ENCODE results near the gene LYPD6. TPM values are rescaled to one million over a fixed set of nuclear protein-coding genes. Genes with fewer than 3 reads are reported as not detected.

Gene LYPD6
- total RNA-seq, 1 experiment from 2014 or later: 1.4 TPM

DNA sequence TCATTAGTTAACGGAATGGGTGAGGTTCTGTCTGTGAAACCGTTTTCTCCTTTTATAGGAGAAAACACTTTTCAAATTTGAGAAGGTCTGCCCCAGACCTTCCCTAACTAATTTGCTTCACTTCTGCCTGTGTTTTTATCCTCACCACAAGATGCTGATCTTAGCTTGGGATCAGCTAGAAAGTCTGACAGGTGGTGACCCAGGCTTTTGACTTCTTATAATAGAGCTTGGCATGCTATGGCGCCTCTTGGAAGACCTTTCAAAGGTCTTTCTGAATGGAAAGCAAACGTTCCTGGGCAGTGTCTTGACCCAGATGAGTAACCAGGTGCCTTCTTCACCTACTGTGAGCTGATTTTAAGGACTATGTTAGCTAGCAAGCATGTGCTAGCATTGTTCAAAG, 91.4 kb downstream of the LYPD6 start:
- H3K36me3 ChIP-seq: no peaks in the 10 kb centered on the region
- H3K9me3 ChIP-seq: no peaks in the 10 kb centered on the region
- DNase-seq: no peak
- no peaks in the 10 kb centered on the region for H3K27me3 ChIP-seq
- H3K4me3 ChIP-seq: no peak overlapping the region

DNA sequence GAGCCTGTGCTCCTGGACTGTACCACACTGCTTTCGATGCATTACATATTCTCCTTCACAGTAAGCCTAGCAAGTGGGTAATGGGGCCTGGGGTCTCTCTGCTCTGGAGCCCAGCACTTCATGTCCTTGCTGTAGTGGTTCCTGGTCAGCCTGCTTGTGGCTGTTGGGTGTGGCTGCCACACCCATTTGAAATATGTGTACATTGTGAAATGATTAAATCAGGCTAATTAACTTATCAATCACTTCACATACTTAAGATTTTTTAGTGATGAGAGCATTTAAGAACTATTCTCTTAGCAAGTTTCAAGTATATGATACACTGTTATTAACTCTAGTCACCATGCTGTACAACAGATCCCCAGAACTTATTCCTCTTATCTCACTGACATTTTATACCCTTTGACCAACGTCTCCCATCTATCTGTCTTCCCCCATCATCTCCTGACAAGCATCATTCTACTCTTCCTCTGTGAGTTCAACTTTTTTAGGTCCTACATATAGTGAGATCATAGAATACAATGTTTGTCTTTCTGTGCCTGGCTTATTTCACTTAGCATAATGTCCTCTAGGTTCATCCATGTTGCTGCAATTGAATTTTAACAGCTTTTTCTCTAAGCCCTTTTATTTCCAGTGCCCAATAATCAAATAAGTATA, 92.1 kb downstream of the LYPD6 start:
- DNase-seq: peak; percentile 29
- Histone ChIP-seq H3K36me3 (no peaks in the 10 kb centered on the region), H3K4me3 (no peak overlapping the region), H3K9me3 (no peaks in the 10 kb centered on the region), H3K27me3 (no peaks in the 10 kb centered on the region)

- Histone ChIP-seq H3K36me3 (no peaks in the 10 kb centered on the region), H3K4me3 (no peak overlapping the region), H3K27me3 (no peaks in the 10 kb centered on the region), H3K9me3 (no peaks in the 10 kb centered on the region)
- no peak for DNase-seq
Measured at GRCh38 chr2:149422991-149423338, 92.6 kb downstream of the LYPD6 start.

- Histone ChIP-seq H3K27me3 (no peaks in the 10 kb centered on the region), H3K4me3 (no peak overlapping the region), H3K9me3 (no peaks in the 10 kb centered on the region), H3K36me3 (no peaks in the 10 kb centered on the region)
- DNase-seq: no peak
Measured at GRCh38 chr2:149423630-149424029, 93.2 kb downstream of the LYPD6 start.

DNA sequence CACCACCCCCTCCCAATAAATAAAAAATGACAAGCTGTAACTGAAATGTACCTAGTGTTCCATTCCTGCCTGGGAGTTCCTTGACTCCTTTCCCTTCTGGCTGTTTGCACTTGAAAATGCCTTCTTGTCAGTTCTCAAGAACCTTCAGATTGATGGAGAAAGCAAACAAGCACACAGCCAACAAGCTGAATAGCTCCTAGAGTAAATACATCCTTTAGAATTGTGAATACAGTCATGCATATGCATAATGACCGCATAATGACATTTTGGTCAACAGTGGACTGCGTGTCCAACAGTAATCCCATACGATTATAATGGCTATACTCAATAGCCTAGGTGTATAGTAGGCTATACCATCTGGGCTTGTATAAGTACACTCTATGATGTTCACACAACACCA, 97.0 kb downstream of the LYPD6 start:
- Histone ChIP-seq H3K36me3 (no peaks in the 10 kb centered on the region), H3K27me3 (no peaks in the 10 kb centered on the region), H3K9me3 (no peaks in the 10 kb centered on the region), H3K4me3 (no peak overlapping the region)
- no peak for DNase-seq

- H3K36me3 ChIP-seq: no peaks in the 10 kb centered on the region
- no peak for DNase-seq
- no peak overlapping the region for H3K4me3 ChIP-seq
- H3K27me3 ChIP-seq: no peaks in the 10 kb centered on the region
- H3K9me3 ChIP-seq: no peaks in the 10 kb centered on the region
Measured at GRCh38 chr2:149428783-149429182, 98.4 kb downstream of the LYPD6 start.

DNA sequence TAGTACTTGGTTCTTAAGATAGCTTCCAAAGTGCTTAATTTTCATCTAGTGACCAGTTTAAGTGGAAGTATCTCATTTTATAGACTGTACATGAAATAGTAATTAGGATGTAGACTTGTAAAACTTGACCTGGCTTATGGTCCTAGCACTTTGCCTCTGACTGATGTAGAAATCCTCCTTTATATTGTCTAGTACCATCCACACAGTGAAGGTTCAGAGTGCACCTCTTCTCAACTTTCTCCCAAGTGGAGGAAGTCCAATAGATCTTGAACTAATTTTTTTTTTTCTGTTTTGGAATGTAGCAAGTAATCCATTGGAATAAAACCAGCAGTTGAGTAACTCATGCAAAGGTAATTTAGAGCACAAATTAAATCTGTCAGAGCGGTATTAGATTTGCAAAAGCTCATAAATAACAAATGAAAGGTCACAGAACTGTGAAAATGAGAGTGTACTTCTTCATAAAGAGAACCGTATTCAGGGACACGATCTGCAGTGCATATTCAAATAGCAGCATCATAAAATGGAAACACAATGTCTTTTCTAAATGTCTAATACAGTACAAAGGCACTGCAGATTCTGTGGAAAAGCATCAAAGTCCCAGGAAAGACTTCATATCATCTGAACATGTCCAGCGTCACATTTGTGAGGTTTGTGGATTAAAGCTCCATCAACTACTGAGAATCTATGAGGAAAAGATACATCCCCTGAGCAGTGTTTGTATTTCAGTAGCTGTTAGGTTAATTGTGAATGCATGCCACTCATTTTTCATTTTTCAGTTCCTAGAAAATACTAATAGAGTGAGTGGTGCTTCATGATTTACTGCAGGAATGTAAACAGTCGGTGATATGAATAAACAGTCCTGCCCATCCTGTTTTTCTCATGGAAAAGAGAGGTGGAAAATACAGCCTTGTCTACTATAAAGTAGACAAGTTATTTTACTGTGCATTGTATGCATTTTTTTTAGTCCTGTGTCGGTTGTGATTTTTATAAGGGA, 100.7 kb downstream of the LYPD6 start:
- Histone ChIP-seq H3K9me3 (no peaks in the 10 kb centered on the region), H3K27me3 (no peaks in the 10 kb centered on the region), H3K36me3 (no peaks in the 10 kb centered on the region), H3K4me3 (no peak overlapping the region)
- DNase-seq: no peak

- H3K36me3 ChIP-seq: no peaks in the 10 kb centered on the region
- no peaks in the 10 kb centered on the region for H3K27me3 ChIP-seq
- no peak overlapping the region for H3K4me3 ChIP-seq
- H3K9me3 ChIP-seq: no peaks in the 10 kb centered on the region
- no peak for DNase-seq
Measured at GRCh38 chr2:149438330-149438960, 108.1 kb downstream of the LYPD6 start.

GRCh38 chr2:149441255-149441654, 110.9 kb downstream of the LYPD6 start:
- no peaks in the 10 kb centered on the region for H3K27me3 ChIP-seq
- H3K9me3 ChIP-seq: no peaks in the 10 kb centered on the region
- no peak overlapping the region for H3K4me3 ChIP-seq
- DNase-seq: no peak
- no peaks in the 10 kb centered on the region for H3K36me3 ChIP-seq

DNA sequence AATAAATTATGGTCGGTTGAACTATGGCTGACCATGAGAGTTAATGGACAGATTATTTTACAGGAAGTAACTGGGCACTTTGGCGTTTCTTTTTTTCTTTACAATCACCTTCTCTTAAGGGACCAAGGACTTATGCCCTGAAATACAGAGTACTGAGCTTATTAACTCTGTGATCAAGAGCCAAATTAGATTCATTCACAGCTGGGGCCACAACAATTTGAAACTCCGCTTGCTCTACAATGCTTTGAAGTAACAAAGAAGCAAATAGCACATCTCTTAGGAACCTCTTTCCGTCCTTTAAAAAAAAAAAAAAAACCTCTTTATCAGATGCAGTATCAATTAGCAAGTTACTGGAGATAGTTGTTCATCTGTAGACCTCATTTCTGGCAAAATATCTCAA, 112.0 kb downstream of the LYPD6 start:
- Histone ChIP-seq H3K9me3 (no peaks in the 10 kb centered on the region), H3K27me3 (no peaks in the 10 kb centered on the region), H3K36me3 (no peaks in the 10 kb centered on the region), H3K4me3 (no peak overlapping the region)
- DNase-seq: no peak

DNA sequence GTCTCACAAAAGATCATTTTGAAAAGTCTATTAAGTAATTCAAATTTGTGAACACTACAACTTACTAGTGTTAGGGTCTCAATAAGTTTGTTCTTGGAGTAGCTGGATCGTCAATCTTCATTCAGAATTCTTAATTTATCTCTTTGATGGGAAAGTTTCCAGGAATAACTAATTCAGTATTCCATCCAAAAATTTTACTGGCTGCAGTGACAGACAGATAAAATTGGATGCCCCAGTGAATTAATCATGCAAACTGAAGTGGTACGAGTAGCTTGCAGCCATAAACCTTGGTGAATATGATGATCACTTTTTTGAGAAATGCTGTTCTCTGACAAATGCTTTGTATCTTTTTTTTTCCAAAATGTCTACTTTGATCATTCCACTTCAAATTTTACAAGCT, 112.8 kb downstream of the LYPD6 start:
- H3K4me3 ChIP-seq: no peak overlapping the region
- no peaks in the 10 kb centered on the region for H3K9me3 ChIP-seq
- no peaks in the 10 kb centered on the region for H3K27me3 ChIP-seq
- no peaks in the 10 kb centered on the region for H3K36me3 ChIP-seq
- no peak for DNase-seq

- Histone ChIP-seq H3K9me3 (no peaks in the 10 kb centered on the region), H3K27me3 (no peaks in the 10 kb centered on the region), H3K4me3 (no peak overlapping the region), H3K36me3 (no peaks in the 10 kb centered on the region)
- no peak for DNase-seq
Measured at GRCh38 chr2:149446748-149447147, 116.4 kb downstream of the LYPD6 start.

GRCh38 chr2:149448315-149448714, 117.9 kb downstream of the LYPD6 start:
- Histone ChIP-seq H3K27me3 (no peaks in the 10 kb centered on the region), H3K9me3 (no peaks in the 10 kb centered on the region), H3K4me3 (no peak overlapping the region), H3K36me3 (no peaks in the 10 kb centered on the region)
- no peak for DNase-seq

- no peak for DNase-seq
Measured at GRCh38 chr2:149449017-149449416, 118.6 kb downstream of the LYPD6 start.

GRCh38 chr2:149451417-149452165, 121.2 kb downstream of the LYPD6 start:
- DNase-seq: no peak
- H3K9me3 ChIP-seq: no peaks in the 10 kb centered on the region
- no peaks in the 10 kb centered on the region for H3K27me3 ChIP-seq
- no peak overlapping the region for H3K4me3 ChIP-seq
- H3K36me3 ChIP-seq: no peaks in the 10 kb centered on the region

More at GRCh38 chr2:149449017-149449416, 118.6 kb downstream of the LYPD6 start:
- Histone ChIP-seq H3K36me3 (no peaks in the 10 kb centered on the region), H3K27me3 (no peaks in the 10 kb centered on the region), H3K4me3 (no peak overlapping the region), H3K9me3 (no peaks in the 10 kb centered on the region)

DNA sequence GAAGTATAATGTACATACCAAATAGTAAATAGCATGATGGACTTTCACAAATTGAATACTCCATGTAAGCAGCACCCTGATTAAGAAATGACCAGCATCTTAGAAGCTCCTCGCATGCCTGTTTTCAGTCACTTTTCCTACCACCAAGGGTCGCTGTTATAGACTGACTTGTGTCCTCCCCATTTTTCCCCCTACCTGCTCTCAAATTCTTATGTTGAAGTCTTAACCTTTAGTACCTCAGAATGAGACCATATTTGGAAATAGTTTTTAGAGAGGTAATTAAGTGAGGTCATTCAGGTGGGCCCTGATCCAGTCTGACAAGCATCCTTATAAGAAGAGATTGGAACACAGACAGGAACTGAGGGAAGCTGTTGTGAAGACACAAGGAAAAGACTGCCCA, 125.9 kb downstream of the LYPD6 start:
- H3K36me3 ChIP-seq: no peaks in the 10 kb centered on the region
- no peak for DNase-seq
- H3K4me3 ChIP-seq: no peak overlapping the region
- H3K9me3 ChIP-seq: peaks cover under 1% of the 10 kb centered on the region; the same call in 1 of the 2 replicates
- no peaks in the 10 kb centered on the region for H3K27me3 ChIP-seq

- Histone ChIP-seq H3K27me3 (no peaks in the 10 kb centered on the region), H3K9me3 (peaks cover 7% of the 10 kb centered on the region; the same call in 1 of the 2 replicates), H3K36me3 (no peaks in the 10 kb centered on the region), H3K4me3 (no peak overlapping the region)
- no peak for DNase-seq
Measured at GRCh38 chr2:149458502-149458901, 128.1 kb downstream of the LYPD6 start.
